SK-N-SH treated with all-trans-retinoic acid at 6 μM for 48 hours (cell line): ENCODE measurements around the gene ADRA2C.

Experiments
- CREB5 ChIP-seq: fragments of 250-450 bp; sonication (Bioruptor Pico); IDR thresholded peaks from 2 replicates; pipeline ENCODE4 v1.5.1; 2020; ENCODE audit warnings: low read depth, mild to moderate bottlenecking, moderate library complexity
- PATZ1 ChIP-seq: fragments of 250-450 bp; sonication (Bioruptor Pico); IDR thresholded peaks from 2 replicates; pipeline ENCODE4 v1.8.0; 2020; ENCODE audit warnings: mild to moderate bottlenecking, moderate library complexity, borderline replicate concordance
- TSHZ2 ChIP-seq: fragments of 250-450 bp; sonication (Bioruptor Pico); IDR thresholded peaks from 2 replicates; pipeline ENCODE4 v1.5.0; 2020; ENCODE audit warnings: mild to moderate bottlenecking, moderate library complexity

- TF ChIP-seq CREB5, result no peak
- TF ChIP-seq PATZ1 (CRISPR knock-in tag), result no peak
- no peak for TF ChIP-seq TSHZ2 (CRISPR knock-in tag)
These were observed 38.8 kb downstream of the ADRA2C start for GRCh38 chr4:3805026-3805425.
